HG02763 (cell line): ENCODE measurements around the gene TIAM1.

ENCODE experiments used
- ATAC-seq: cut with Tn5 transposase; IDR thresholded peaks from one replicate; pipeline ENCODE4 v1.9.1; 2021; ENCODE audit warnings: mild to moderate bottlenecking, moderate library complexity; ENCODE audit not compliant: unreplicated experiment

Gene TIAM1

DNA sequence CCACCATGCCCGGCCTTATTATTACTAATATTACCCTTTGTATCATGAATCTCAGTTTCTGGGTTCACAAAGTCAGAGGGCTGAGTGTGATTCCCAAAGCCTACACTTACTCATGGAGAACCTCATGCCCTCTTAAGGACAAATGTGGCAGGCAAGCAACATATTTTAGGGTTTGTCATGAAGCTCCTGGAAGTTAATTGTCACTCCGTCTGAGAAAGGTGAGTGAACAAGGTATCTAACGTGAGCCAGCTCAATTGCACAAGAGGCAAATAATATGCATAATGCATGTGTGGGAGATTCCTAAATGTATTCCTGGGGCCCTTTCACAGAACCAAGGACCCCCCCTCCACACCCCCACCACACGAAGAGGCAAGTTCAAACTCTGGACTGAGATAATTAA lies 10.1 kb upstream of the TIAM1 start:
- no peak for ATAC-seq

GRCh38 chr21:31352836-31353235 lies 8.8 kb upstream of the TIAM1 start:
- ATAC-seq = no peak

- ATAC-seq = no peak
Measured at GRCh38 chr21:31351960-31352359, 7.9 kb upstream of the TIAM1 start.

DNA sequence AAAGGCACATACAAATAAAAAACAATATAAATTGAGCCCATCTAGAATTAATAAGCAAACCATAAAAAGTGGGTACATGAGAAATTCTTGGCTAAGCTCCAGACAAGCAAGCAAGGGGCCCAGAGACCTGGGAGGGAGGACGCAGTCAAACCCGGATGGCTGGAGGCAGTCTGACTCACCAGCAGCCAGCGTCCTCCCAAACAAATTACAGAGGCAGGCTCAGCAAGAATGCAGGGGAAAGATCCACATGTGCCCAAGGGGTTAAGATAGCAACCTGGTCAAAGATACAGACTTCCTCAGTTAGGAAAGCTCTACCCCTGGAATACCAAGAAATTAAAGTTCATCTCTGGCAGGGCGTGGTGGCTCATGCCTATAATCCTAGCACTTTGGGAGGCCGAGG lies 7.4 kb upstream of the TIAM1 start:
- ATAC-seq = no peak

- no peak for ATAC-seq
Measured at GRCh38 chr21:31349208-31349607, 5.1 kb upstream of the TIAM1 start.

GRCh38 chr21:31348188-31348587 lies 4.1 kb upstream of the TIAM1 start:
- no peak for ATAC-seq

GRCh38 chr21:31347435-31348032 lies 3.5 kb upstream of the TIAM1 start:
- ATAC-seq = no peak

DNA sequence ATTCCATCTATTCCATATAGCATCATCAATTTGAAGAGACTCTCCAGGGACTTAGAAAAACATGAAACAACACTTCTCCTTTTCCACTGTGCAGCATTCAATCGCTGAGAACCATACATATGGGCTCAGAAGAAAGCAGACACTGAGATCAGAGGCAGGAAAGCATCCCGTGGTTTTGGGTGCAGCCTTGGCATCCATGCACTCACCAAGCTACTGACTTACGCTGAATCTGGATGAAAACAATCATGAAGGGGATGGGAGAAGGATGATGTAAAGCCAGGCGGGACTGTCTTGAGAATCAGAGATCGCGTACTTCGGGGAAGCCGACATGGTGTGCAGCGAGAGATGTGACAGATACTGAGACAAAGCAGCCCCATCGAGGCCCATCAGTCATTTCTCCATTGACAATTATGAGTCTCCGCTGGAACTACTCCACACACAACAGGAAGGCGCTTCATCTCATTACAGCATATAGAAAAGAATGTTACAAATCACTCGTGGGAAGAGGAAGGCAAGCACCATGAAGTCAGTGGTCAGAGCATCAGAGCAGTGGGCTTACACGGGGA lies 2.3 kb upstream of the TIAM1 start:
- ATAC-seq = no peak

DNA sequence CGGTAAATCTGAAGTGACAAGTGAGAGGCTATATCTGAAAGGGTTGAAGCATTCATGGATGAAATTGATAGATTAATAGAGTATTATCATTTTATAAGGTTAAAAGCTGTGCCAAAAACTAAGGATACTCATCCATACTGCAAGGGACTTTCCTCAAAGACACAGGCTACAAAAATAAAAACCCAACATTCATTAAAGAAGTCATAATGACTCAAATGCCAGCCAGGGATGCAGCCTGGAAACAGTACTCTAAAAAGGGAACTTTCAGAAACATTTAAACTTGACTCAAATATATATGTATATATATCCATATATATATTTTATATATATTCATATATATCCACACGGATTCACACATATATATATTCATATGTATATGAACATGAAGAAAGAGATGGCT lies 1.1 kb upstream of the TIAM1 start:
- ATAC-seq = no peak

GRCh38 chr21:31343030-31343510 lies 991 bp downstream of the TIAM1 start:
- no peak for ATAC-seq

GRCh38 chr21:31342348-31342747 lies 1.7 kb downstream of the TIAM1 start:
- ATAC-seq = no peak

DNA sequence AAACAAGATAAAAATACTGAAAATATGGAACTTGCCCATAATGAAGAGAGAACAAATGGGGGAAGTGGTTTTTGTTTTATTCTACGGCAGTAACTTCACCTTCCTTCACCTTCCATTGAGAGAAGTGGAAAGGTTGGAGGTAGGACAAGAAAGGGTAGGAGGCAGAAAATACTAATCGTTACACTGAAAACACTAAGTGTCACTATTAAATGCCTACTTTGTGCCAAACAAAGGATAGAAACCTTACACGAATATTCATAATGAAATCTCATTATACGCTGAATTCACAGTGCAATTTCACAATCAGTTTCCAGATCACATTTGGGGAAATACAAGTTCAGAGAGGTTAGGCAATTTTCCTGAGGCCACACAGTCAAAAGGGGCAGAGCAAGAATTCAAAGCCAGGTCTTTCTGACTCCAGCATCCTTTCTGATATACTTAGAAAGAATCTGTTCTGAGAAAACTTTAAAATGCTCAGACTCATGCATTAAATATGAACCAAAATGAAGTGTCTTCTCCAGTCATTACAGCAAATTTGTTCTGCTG lies 3.0 kb downstream of the TIAM1 start:
- no peak for ATAC-seq

DNA sequence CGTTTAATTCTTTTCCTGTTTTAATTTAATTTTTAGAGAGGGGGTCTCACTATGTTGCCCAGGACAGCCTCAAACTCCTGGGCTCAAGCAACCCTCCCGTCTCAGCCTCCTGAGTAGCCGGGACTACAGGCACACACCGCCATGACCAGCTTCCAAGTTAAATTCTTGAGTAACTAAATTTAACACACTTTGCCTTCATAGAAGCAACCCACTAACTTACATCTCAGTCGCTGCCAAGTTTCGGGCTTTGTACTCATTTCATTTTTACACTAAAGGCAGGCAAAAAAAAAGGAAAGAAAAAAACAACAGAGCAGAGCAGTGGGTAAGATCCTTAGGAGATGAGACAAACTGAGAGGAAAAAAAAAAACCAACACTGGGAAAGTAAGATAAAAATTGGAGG lies 3.5 kb downstream of the TIAM1 start:
- no peak for ATAC-seq

- no peak for ATAC-seq
Measured at GRCh38 chr21:31339721-31340120, 4.3 kb downstream of the TIAM1 start.

- no peak for ATAC-seq
Measured at GRCh38 chr21:31338908-31339368, 5.1 kb downstream of the TIAM1 start.

GRCh38 chr21:31337996-31338907 lies 5.8 kb downstream of the TIAM1 start:
- no peak for ATAC-seq

DNA sequence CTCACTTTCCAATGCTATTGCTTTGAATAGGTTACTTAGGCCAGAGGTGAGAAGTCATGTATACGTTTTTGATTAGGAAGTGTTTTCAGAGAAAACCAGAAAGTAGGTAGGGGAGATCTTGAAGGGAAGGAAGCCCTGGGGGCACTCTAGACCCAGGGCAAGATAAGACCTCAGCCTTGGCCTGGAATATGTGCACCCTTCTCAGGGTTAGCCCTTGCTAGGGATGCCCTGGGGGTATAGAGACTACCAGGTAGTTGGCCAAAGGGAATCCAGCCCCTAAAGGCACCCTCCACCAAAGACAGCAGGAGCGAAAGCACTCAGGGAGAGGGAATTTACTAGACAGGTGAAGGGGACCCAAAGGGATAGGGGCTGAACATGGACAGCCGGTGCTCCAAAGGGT lies 7.0 kb downstream of the TIAM1 start:
- ATAC-seq = no peak

DNA sequence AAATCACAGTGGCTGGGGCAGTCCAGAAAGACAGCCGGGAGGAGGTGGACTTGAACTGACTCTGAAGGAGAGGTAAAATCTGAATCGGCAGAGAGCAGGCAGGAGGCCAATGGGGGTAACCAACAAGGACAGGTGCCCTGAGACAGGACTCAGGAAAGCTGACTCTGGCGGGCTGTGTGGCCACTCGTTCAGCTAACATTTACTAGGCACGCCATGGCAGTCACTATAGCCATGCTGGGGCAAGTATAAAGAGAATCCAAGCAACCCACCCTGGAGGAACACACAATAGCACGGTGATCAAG lies 7.4 kb downstream of the TIAM1 start:
- no peak for ATAC-seq

DNA sequence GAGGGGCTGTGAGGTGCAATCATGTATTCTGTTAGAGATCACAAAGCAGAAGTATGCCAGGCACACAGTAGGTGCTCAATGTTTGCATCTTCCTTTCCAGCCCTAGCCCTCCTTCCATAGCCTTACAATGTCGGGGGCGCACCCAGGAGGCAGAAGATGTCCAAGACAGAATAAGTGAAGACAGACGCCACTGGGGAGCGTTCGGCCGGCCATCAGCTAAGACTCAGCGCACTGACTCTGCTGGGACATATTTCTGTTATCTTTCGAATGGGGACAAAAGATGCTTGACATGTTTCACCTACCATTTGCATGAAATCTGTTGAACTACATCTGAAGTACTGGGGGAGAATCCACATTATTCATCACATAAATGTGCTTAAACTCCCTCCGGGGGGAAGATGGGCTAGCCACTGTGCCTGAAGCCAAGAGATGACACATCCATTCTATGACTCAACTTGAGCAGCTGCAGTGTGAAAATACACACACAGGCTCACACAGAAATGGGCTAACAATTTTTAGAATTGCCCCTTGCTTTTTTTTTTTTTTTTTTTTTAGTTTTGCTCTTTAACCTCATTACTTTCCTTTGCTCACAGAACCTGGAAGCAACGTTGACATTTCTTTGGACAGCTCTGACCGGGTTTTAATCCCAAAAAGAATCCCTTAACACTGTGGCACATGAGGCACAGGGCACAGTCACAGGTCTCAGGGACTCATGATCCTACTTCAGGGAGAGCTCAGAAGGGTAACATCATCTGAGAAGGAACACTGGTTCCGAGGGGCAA lies 7.9 kb downstream of the TIAM1 start:
- no peak for ATAC-seq

DNA sequence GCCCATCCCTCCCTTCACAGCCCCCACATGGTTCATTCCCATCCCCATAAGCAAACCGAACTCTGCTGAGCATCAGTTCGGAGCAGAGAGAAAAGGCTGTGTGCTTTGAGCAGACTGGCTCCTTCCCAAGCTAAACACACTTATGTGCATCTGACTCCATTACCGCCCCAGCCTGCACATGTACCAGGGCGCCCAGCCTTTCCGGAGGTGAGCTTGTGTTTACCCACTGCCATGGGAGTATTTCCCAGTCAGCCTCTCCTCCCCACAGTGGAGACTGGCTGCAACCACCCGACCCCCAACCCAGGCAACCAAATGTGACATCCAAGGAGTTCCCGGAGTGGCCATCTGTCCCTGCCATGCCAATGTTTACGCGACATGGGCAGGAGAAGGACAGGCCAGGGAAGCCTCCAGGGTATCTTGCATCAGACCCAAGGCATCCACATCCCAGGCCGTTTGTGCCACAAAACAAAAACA lies 9.4 kb downstream of the TIAM1 start:
- no peak for ATAC-seq

DNA sequence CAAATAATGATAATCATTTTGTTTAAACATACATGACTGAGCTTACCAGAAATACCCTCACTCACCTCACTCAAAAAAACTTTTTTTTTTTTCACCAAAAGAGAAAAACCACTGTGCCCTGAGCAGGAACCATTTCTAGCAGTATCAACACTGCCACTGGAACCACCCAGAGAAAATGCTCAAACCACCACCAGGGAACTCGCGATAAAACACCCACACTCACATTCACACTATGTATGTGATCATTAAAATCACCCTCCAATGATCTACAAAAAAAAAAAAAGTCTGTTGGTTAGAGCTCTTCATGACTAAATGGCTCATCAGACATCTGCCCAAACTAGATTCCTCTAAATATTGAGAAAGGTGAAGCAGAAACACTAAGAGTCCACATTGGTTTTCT lies 11.5 kb downstream of the TIAM1 start:
- no peak for ATAC-seq
